H9 (cell line): Measurements from ENCODE around the gene MIOS. TPM values are rescaled to one million over a fixed set of nuclear protein-coding genes. Genes with fewer than 3 reads are reported as not detected.

Experiments
- DNase-seq: peaks from one replicate; pipeline ENCODE4 v3.0.0-alpha.2; 2017
- H2AFZ ChIP-seq: one replicate; pipeline ENCODE4 v1.6.1; 2013; ENCODE audit warnings: mild to moderate bottlenecking, low read length, control low read depth, moderate library complexity
- H2AK5ac ChIP-seq: 2 replicates; pipeline ENCODE4 v1.6.1; 2013; ENCODE audit warnings: low read length, control low read depth, mixed read lengths; ENCODE audit not compliant: insufficient read length
- H2BK120ac ChIP-seq: one replicate; pipeline ENCODE4 v1.6.1; 2013; ENCODE audit warnings: low read depth, mild to moderate bottlenecking, low read length, control low read depth, inconsistent platforms; ENCODE audit not compliant: poor library complexity, severe bottlenecking
- H2BK12ac ChIP-seq: 2 replicates; pipeline ENCODE4 v1.6.1; 2013; ENCODE audit warnings: low read length, control low read depth, mixed read lengths, low read depth; ENCODE audit not compliant: insufficient read length
- H2BK15ac ChIP-seq: 2 replicates; pipeline ENCODE4 v1.6.1; 2013; ENCODE audit warnings: low read depth, low read length, control low read depth
- H2BK20ac ChIP-seq: one replicate; pipeline ENCODE4 v1.6.1; 2013; ENCODE audit warnings: low read depth, mild to moderate bottlenecking, low read length, control low read depth, inconsistent platforms; ENCODE audit not compliant: poor library complexity, severe bottlenecking
- H2BK5ac ChIP-seq: 2 replicates; pipeline ENCODE4 v1.6.1; 2013; ENCODE audit warnings: low read length, control low read depth, mixed read lengths; ENCODE audit not compliant: insufficient read length
- H3K14ac ChIP-seq: 2 replicates; pipeline ENCODE4 v1.6.1; 2013; ENCODE audit warnings: low read length, control low read depth; ENCODE audit not compliant: insufficient read depth
- H3K18ac ChIP-seq: 2 replicates; pipeline ENCODE4 v1.6.1; 2013; ENCODE audit warnings: low read depth, mild to moderate bottlenecking, mixed read lengths, low read length, control low read depth; ENCODE audit not compliant: insufficient read length
- H3K23ac ChIP-seq: 2 replicates; pipeline ENCODE4 v1.6.1; 2013; ENCODE audit warnings: low read length, control low read depth, mixed read lengths, low read depth; ENCODE audit not compliant: insufficient read length
- H3K23me2 ChIP-seq: 2 replicates; pipeline ENCODE4 v1.6.1; 2013; ENCODE audit warnings: low read depth, mild to moderate bottlenecking, mixed read lengths, low read length, control low read depth; ENCODE audit not compliant: insufficient read length, poor library complexity, severe bottlenecking
- H3K27ac ChIP-seq: 2 replicates; pipeline ENCODE4 v1.5.1; 2013; ENCODE audit warnings: low read length, control low read depth, mixed read lengths, low read depth; ENCODE audit not compliant: insufficient read length
- H3K27me3 ChIP-seq: 2 replicates; pipeline ENCODE4 v1.6.1; 2013; ENCODE audit warnings: low read length, control low read depth, inconsistent platforms; ENCODE audit not compliant: insufficient read depth
- H3K4ac ChIP-seq: 2 replicates; pipeline ENCODE4 v1.6.1; 2013; ENCODE audit warnings: low read depth, mild to moderate bottlenecking, control low read depth, inconsistent platforms, low read length, moderate library complexity
- H3K4me1 ChIP-seq: 2 replicates; pipeline ENCODE4 v1.6.1; 2013; ENCODE audit warnings: low read length, control low read depth, inconsistent platforms; ENCODE audit not compliant: insufficient read depth
- H3K4me2 ChIP-seq: 2 replicates; pipeline ENCODE4 v1.6.1; 2013; ENCODE audit warnings: low read length, control low read depth, mixed read lengths; ENCODE audit not compliant: insufficient read length, insufficient read depth
- H3K56ac ChIP-seq: 2 replicates; pipeline ENCODE4 v1.6.1; 2013; ENCODE audit warnings: low read depth, mild to moderate bottlenecking, mixed read lengths, low read length, control low read depth; ENCODE audit not compliant: insufficient read length
- H3K79me1 ChIP-seq: 2 replicates; pipeline ENCODE4 v1.6.1; 2013; ENCODE audit warnings: low read depth, mild to moderate bottlenecking, moderate library complexity, low read length, control low read depth, inconsistent platforms; ENCODE audit not compliant: insufficient read depth, poor library complexity, severe bottlenecking
- H3K79me2 ChIP-seq: 2 replicates; pipeline ENCODE4 v1.6.1; 2013; ENCODE audit warnings: low read length, control low read depth, inconsistent platforms; ENCODE audit not compliant: insufficient read depth
- H3K9ac ChIP-seq: 2 replicates; pipeline ENCODE4 v1.6.1; 2013; ENCODE audit warnings: low read length, control low read depth, mixed read lengths; ENCODE audit not compliant: insufficient read length; ENCODE audit errors: extremely low read depth
- H3K9me3 ChIP-seq: one replicate; pipeline ENCODE4 v1.6.1; 2013; ENCODE audit warnings: low read depth, low read length, inconsistent platforms; ENCODE audit not compliant: control insufficient read depth
- H3T11ph ChIP-seq: one replicate; pipeline ENCODE4 v1.6.1; 2013; ENCODE audit warnings: mild to moderate bottlenecking, low read length, control low read depth, inconsistent platforms
- H4K20me1 ChIP-seq: one replicate; pipeline ENCODE4 v1.6.1; 2013; ENCODE audit not compliant: control insufficient read depth, insufficient read length, insufficient read depth
- H4K5ac ChIP-seq: 2 replicates; pipeline ENCODE4 v1.6.1; 2013; ENCODE audit warnings: low read depth, mild to moderate bottlenecking, mixed read lengths, low read length, control low read depth; ENCODE audit not compliant: insufficient read length
- H4K8ac ChIP-seq: replicated peaks from 2 replicates; pipeline ENCODE4 v1.6.1; 2013; ENCODE audit warnings: low read length, control low read depth, mixed read lengths, low read depth; ENCODE audit not compliant: insufficient read length
- H4K91ac ChIP-seq: 2 replicates; pipeline ENCODE4 v1.6.1; 2013; ENCODE audit warnings: low read depth, mild to moderate bottlenecking, moderate library complexity, mixed read lengths, low read length, control low read depth; ENCODE audit not compliant: insufficient read length
- H3K27ac Mint-ChIP-seq, 3 experiments: 2 replicates in 2 of 3; 3 replicates in 1 of 3; pipeline ENCODE4 v1.8.0; 2020 to 2021; ENCODE audit warnings: mixed read lengths in 3 of 3, mild to moderate bottlenecking in 1 of 3, moderate library complexity in 1 of 3
- H3K27me3 Mint-ChIP-seq: 2 replicates; pipeline ENCODE4 v1.8.0; 2021; ENCODE audit warnings: low read depth, mild to moderate bottlenecking, moderate library complexity, mixed read lengths
- H3K36me3 Mint-ChIP-seq, 3 experiments: 2 replicates in 2 of 3; 3 replicates in 1 of 3; pipeline ENCODE4 v1.8.0; 2020 to 2021; ENCODE audit warnings: low read depth in 3 of 3, mixed read lengths in 3 of 3; ENCODE audit not compliant: insufficient read depth in 1 of 3
- H3K4me1 Mint-ChIP-seq, 2 experiments: 2 replicates each; pipeline ENCODE4 v1.8.0; 2020; ENCODE audit warnings: mixed read lengths in 2 of 2
- H3K4me3 Mint-ChIP-seq, 2 experiments: 2 replicates in 1 of 2; 3 replicates in 1 of 2; pipeline ENCODE4 v1.8.0; 2020 to 2021; ENCODE audit warnings: mild to moderate bottlenecking in 2 of 2, mixed read lengths in 2 of 2, moderate library complexity in 1 of 2
- H3K9me3 Mint-ChIP-seq, 2 experiments: 2 replicates in 1 of 2; 3 replicates in 1 of 2; pipeline ENCODE4 v1.8.0; 2020; ENCODE audit warnings: mild to moderate bottlenecking in 2 of 2, mixed read lengths in 2 of 2, moderate library complexity in 1 of 2
- CTCF ChIP-seq: fragments of 200-600 bp; sonication (generic); conservative IDR thresholded peaks from 3 replicates; pipeline ENCODE4 v1.8.0; 2021; ENCODE audit warnings: antibody characterized with exemption, mild to moderate bottlenecking
- WGBS: extraction: QIAGEN DNeasy Blood & Tissue Kit; methylation state at CpG from one replicate; pipeline ENCODE4 v1.1.7; 2013; ENCODE audit warnings: missing lambda C conversion rate, low lambda C conversion rate, mixed read lengths; ENCODE audit not compliant: insufficient read length; ENCODE audit errors: extremely low coverage; 5-methylcytosine and 5-hydroxymethylcytosine counted together
- total RNA-seq: library from RNA; stranded (reverse); gene quantifications from 2 replicates; pipeline ENCODE4 v1.2.1, GENCODE V29; 2021

MIOS gene
- total RNA-seq, 1 experiment from 2014 or later: 46.4 TPM

GRCh38 chr7:7614018-7614741, 47.5 kb downstream of the MIOS start:
- no peak overlapping the region for H2BK20ac ChIP-seq

More at GRCh38 chr7:7614018-7614741, 47.5 kb downstream of the MIOS start:
- no peak for TF ChIP-seq CTCF
- Histone ChIP-seq H3K23ac (no peak overlapping the region), H2BK12ac (no peak overlapping the region), H3K4ac (no peak overlapping the region), H3K4me1 (no peaks in the 10 kb centered on the region), H3K9ac (no peak overlapping the region), H2BK15ac (no peak overlapping the region), H3K14ac (no peak overlapping the region), H4K5ac (no peak overlapping the region), H3K56ac (no peak overlapping the region), H3K79me2 (no peaks in the 10 kb centered on the region), H3K23me2 (no peaks in the 10 kb centered on the region), H2BK5ac (no peak overlapping the region), H4K20me1 (no peaks in the 10 kb centered on the region), H3T11ph (no peak overlapping the region), H2AFZ (no peak overlapping the region), H3K79me1 (no peaks in the 10 kb centered on the region), H3K27me3 (no peaks in the 10 kb centered on the region), H4K91ac (no peak overlapping the region), H3K18ac (no peak overlapping the region), H3K9me3 (no peaks in the 10 kb centered on the region), H2AK5ac (no peak overlapping the region), H4K8ac (no peak overlapping the region), H2BK120ac (no peak overlapping the region), H3K4me2 (no peak overlapping the region), H3K27ac (no peak overlapping the region)
- Mint-ChIP-seq H3K27ac (no peak overlapping the region), H3K4me3 (no peak overlapping the region), H3K4me1 (no peaks in the 10 kb centered on the region), H3K9me3 (no peaks in the 10 kb centered on the region), H3K27me3 (no peaks in the 10 kb centered on the region), H3K36me3 (no peaks in the 10 kb centered on the region)
- no CpG with 5 or more reads among the region's 4 CpGs for WGBS
- DNase-seq: no peak
